ENCODE data around the gene SUSD1. TPM values are rescaled to one million over a fixed set of nuclear protein-coding genes. Genes with fewer than 3 reads are reported as not detected.
"Not testable (repeated sequence)": the region's sequence is repeated elsewhere in the genome, so short reads cannot be mapped to it uniquely, and the experiment has no call there.

The SUSD1 gene
- total RNA-seq, 4 donors from 2014 or later = 1.6 to 8.2 (median 4.4) TPM

GRCh38 chr9:112142420-112142819 is 32.7 kb downstream of the SUSD1 start:
- 76% methylated on average over 3 of the region's 3 CpGs for WGBS
- no peak for TF ChIP-seq POLR2AphosphoS5 (IDR thresholded peaks at IDR 0.05)
- no peak for TF ChIP-seq CTCF (IDR thresholded peaks at IDR 0.05)
- TF ChIP-seq EP300 (IDR thresholded peaks at IDR 0.05) = no peak
- no peak for TF ChIP-seq POLR2A (IDR thresholded peaks at IDR 0.05)
- no peaks in the 10 kb centered on the region for H3K4me1 ChIP-seq
- H3K9me3 ChIP-seq = no peaks in the 10 kb centered on the region
- no peaks in the 10 kb centered on the region for H3K27me3 ChIP-seq
- H3K36me3 ChIP-seq = no peaks in the 10 kb centered on the region
- DNase-seq (ENCODE audit: low spot score in 2 of 2) = no peak
- no peak overlapping the region for H3K27ac ChIP-seq
- no peak overlapping the region for H3K4me3 ChIP-seq

- H3K36me3 ChIP-seq = no peaks in the 10 kb centered on the region
- WGBS = 93% methylated on average over 2 of the region's 2 CpGs
- no peaks in the 10 kb centered on the region for H3K9me3 ChIP-seq
Measured at GRCh38 chr9:112140936-112141335, 34.2 kb downstream of the SUSD1 start.

GRCh38 chr9:112137066-112137465 is 38.0 kb downstream of the SUSD1 start:
- Histone ChIP-seq H3K4me3 (no peak overlapping the region), H3K4me1 (no peaks in the 10 kb centered on the region), H3K36me3 (no peaks in the 10 kb centered on the region), H3K9me3 (no peaks in the 10 kb centered on the region), H3K27ac (no peak overlapping the region), H3K27me3 (no peaks in the 10 kb centered on the region)
- TF ChIP-seq POLR2A (IDR thresholded peaks at IDR 0.05) (no peak), EP300 (IDR thresholded peaks at IDR 0.05) (no peak), POLR2AphosphoS5 (IDR thresholded peaks at IDR 0.05) (no peak), CTCF (IDR thresholded peaks at IDR 0.05) (no peak)
- DNase-seq (ENCODE audit: low spot score in 2 of 2) = no peak
- 89% methylated on average over 3 of the region's 3 CpGs for WGBS

More at GRCh38 chr9:112140936-112141335, 34.2 kb downstream of the SUSD1 start:
- Histone ChIP-seq H3K27ac (no peak overlapping the region), H3K27me3 (no peaks in the 10 kb centered on the region), H3K4me3 (no peak overlapping the region), H3K4me1 (no peaks in the 10 kb centered on the region)
- no peak for DNase-seq (ENCODE audit: low spot score in 2 of 2)
- TF ChIP-seq POLR2AphosphoS5 (IDR thresholded peaks at IDR 0.05) (no peak), POLR2A (IDR thresholded peaks at IDR 0.05) (no peak), CTCF (IDR thresholded peaks at IDR 0.05) (no peak), EP300 (IDR thresholded peaks at IDR 0.05) (no peak)

- H3K9me3 ChIP-seq = no peaks in the 10 kb centered on the region
- no peak for TF ChIP-seq CTCF (IDR thresholded peaks at IDR 0.05)
- TF ChIP-seq EP300 (IDR thresholded peaks at IDR 0.05) = no peak
- TF ChIP-seq POLR2AphosphoS5 (IDR thresholded peaks at IDR 0.05) = no peak
- TF ChIP-seq POLR2A (IDR thresholded peaks at IDR 0.05) = no peak
- H3K27me3 ChIP-seq = no peaks in the 10 kb centered on the region
- no peak overlapping the region for H3K4me3 ChIP-seq
- DNase-seq (ENCODE audit: low spot score in 2 of 2) = no peak
- H3K36me3 ChIP-seq = no peaks in the 10 kb centered on the region
- no peak overlapping the region for H3K27ac ChIP-seq
- 36% methylated on average over 4 of the region's 4 CpGs for WGBS
- H3K4me1 ChIP-seq = no peaks in the 10 kb centered on the region
Measured at GRCh38 chr9:112135706-112136105, 39.4 kb downstream of the SUSD1 start.

GRCh38 chr9:112133806-112134205 is 41.3 kb downstream of the SUSD1 start:
- 77% methylated on average over 1 of the region's 1 CpG for WGBS
- not testable (repeated sequence) for DNase-seq (ENCODE audit: low spot score in 2 of 2)

GRCh38 chr9:112132356-112132755 is 42.7 kb downstream of the SUSD1 start:
- H3K27ac ChIP-seq = no peak overlapping the region
- no peaks in the 10 kb centered on the region for H3K36me3 ChIP-seq
- H3K27me3 ChIP-seq = no peaks in the 10 kb centered on the region
- no peaks in the 10 kb centered on the region for H3K4me1 ChIP-seq
- TF ChIP-seq EP300 (IDR thresholded peaks at IDR 0.05) (no peak), POLR2AphosphoS5 (IDR thresholded peaks at IDR 0.05) (no peak), CTCF (IDR thresholded peaks at IDR 0.05) (no peak), POLR2A (IDR thresholded peaks at IDR 0.05) (no peak)
- no peaks in the 10 kb centered on the region for H3K9me3 ChIP-seq
- no peak overlapping the region for H3K4me3 ChIP-seq
- no peak for DNase-seq (ENCODE audit: low spot score in 2 of 2)
- 94% methylated on average over 3 of the region's 3 CpGs for WGBS

More at GRCh38 chr9:112133806-112134205, 41.3 kb downstream of the SUSD1 start:
- H3K36me3 ChIP-seq, H3K27ac ChIP-seq, H3K27me3 ChIP-seq, H3K9me3 ChIP-seq, H3K4me3 ChIP-seq, H3K4me1 ChIP-seq: not testable (repeated sequence)
